HG03460 (cell line): ENCODE results near the gene PDC.
"Not testable (repeated sequence)": the region's sequence is repeated elsewhere in the genome, so short reads cannot be mapped to it uniquely, and the experiment has no call there.

Experiments used
- ATAC-seq: cut with Tn5 transposase; IDR thresholded peaks from one replicate; pipeline ENCODE4 v1.9.1; 2021; ENCODE audit not compliant: unreplicated experiment

The PDC gene

DNA sequence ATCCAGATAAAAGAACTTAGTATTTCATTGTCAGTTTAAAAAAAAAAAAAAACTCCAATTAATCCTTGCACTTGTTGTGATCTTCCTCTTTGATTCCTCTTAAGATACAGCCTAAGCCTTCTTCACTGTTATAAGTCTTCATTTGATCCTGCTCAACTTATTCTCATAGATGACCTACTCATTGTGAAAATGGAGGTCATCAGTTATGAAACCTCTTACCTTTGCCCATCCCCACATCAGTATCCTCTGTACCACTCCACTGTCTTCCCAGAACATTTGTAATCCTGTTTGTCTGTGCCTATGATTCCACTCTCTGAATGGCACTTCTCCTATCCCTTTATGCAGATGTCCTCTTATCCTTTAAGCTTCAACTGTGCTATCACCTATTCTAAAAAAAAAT lies 57.3 kb downstream of the PDC start:
- no peak for ATAC-seq

DNA sequence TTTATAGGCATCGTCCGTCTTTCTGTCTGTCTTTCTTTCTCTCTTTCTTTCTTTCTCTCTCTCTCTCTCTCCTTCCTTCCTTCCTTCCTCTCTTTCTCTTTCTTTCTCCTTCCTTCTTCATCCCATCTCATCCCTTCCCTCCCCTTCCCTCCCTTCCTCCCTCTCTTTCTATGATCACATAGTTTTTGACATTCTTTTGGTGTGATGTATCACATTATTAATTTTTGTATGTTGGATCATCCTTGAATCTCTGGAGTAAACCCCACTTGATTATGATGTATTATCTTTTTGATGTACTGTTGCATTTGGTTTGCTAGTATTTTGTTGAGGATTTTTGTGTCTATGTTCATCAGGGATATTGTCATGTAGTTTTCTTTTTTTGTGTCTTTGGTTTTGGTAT lies 59.5 kb downstream of the PDC start:
- ATAC-seq = not testable (repeated sequence)
